T-helper 1 cell treated with Interleukin-12 subunit alpha and Interleukin-12 subunit beta and Interleukin-4 antibody, amounts not matched to agents 30 μg/mL and 1 μg/mL, for 36 hours (primary cell): ENCODE measurements around the gene CNP.
A peak's percentile ranks its signal among the peaks of the same experiment; 100 is the strongest.

ENCODE experiments used
- H3K27ac Mint-ChIP-seq: one replicate; pipeline ENCODE4 v1.8.0; 2021; ENCODE audit warnings: mild to moderate bottlenecking, mixed read lengths
- H3K27me3 Mint-ChIP-seq: one replicate; pipeline ENCODE4 v1.8.0; 2021; ENCODE audit warnings: low read depth, mixed read lengths
- H3K36me3 Mint-ChIP-seq: one replicate; pipeline ENCODE4 v1.8.0; 2021; ENCODE audit warnings: low read depth, mixed read lengths
- H3K4me1 Mint-ChIP-seq: one replicate; pipeline ENCODE4 v1.8.0; 2021; ENCODE audit warnings: low read depth, mixed read lengths
- H3K4me3 Mint-ChIP-seq: one replicate; pipeline ENCODE4 v1.8.0; 2021; ENCODE audit warnings: mild to moderate bottlenecking, moderate library complexity, mixed read lengths
- H3K9me3 Mint-ChIP-seq: one replicate; pipeline ENCODE4 v1.8.0; 2021; ENCODE audit warnings: mixed read lengths

Gene CNP

DNA sequence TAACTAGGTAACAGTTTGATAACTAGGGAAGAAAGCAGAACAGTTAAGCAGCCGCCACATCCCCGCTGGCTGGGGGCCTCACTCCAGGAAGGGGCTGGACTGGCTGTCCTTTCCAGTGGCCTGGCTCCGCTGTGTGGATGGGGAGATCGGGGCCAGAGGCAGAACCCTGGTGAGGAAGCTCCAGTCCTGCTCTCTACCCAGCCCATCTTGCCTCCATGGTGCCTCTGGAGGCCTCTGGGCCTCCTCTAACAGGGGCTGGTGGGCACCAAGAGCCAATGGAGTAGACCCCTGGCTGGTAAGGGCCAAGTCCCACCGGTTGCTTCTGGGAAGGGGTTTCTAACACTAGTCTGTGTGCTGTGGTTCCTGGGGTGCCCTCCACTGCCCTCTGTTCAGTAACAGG is 8.1 kb downstream of the CNP start:
- Mint-ChIP-seq H3K4me3 (no peak overlapping the region), H3K36me3 (peaks cover 41% of the 10 kb centered on the region), H3K27ac (no peak overlapping the region), H3K9me3 (no peaks in the 10 kb centered on the region), H3K4me1 (peaks cover 3% of the 10 kb centered on the region), H3K27me3 (no peaks in the 10 kb centered on the region)

DNA sequence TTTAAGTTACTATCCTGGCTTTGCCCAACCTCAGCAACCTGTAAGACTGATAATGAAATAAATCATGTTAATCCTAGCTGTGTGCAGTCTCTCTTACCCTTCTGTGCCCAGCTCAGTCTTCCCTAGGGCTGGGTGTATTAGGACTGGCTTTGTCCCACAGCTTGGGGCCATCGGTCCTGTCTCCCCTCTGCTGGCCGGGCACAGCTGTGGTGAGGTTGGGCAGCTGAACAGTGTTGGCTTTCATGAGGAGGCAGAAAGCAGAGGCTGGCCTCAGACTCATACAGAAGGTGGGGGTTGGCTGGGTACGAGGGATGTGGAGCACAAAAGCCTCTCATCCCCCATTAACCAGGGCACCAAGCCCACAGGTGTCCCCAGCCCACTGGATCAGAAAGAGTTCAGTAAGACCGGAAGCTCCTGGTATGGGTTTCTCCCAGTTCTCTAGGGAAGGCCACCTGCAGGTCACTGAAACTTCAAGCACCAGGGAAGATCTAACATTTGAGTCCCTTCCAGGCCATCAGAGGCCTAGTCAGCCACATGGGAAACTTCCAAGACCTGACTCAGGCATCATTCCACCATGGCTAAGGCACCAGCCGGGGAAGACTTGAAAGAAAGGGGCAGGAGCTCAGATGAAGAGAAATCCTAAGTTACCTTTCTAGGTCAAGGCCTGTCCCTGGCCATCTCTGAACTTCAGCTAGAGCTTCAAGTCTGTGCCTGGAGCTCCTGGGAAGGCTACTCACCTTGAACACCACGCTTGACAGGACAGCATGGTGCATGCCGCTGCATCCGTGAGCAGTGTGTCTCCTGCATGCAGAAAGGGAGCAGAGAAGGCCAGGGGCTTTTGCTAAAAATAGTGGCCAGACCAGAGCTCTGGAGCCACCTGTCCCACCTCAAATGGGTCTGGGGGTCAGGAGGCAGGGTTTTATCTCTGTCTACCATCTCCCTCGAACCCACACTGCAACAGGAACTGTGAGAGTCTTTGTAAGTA is 8.8 kb downstream of the CNP start:
- H3K4me1 Mint-ChIP-seq, result peaks cover 3% of the 10 kb centered on the region
- no peak overlapping the region for H3K4me3 Mint-ChIP-seq

GRCh38 chr17:41976142-41976768 is 9.7 kb downstream of the CNP start:
- Mint-ChIP-seq H3K4me3 (no peak overlapping the region), H3K27ac (no peak overlapping the region), H3K4me1 (no peaks in the 10 kb centered on the region), H3K27me3 (no peaks in the 10 kb centered on the region), H3K9me3 (no peaks in the 10 kb centered on the region), H3K36me3 (peaks cover 41% of the 10 kb centered on the region)

More for the DNA sequence above, 8.8 kb downstream of the CNP start:
- Mint-ChIP-seq H3K36me3 (peaks cover 41% of the 10 kb centered on the region), H3K27me3 (no peaks in the 10 kb centered on the region), H3K27ac (peak overlapping the region; percentile 41), H3K9me3 (no peaks in the 10 kb centered on the region)

GRCh38 chr17:41977991-41978390 is 11.4 kb downstream of the CNP start:
- no peak overlapping the region for H3K4me3 Mint-ChIP-seq
- H3K9me3 Mint-ChIP-seq, result no peaks in the 10 kb centered on the region
- H3K27ac Mint-ChIP-seq, result no peak overlapping the region
- no peaks in the 10 kb centered on the region for H3K27me3 Mint-ChIP-seq
- H3K36me3 Mint-ChIP-seq, result peaks cover 43% of the 10 kb centered on the region
- H3K4me1 Mint-ChIP-seq, result no peaks in the 10 kb centered on the region

GRCh38 chr17:41982026-41982760 is 15.6 kb downstream of the CNP start:
- peaks cover 2% of the 10 kb centered on the region for H3K4me1 Mint-ChIP-seq
- H3K27me3 Mint-ChIP-seq, result no peaks in the 10 kb centered on the region
- peaks cover 43% of the 10 kb centered on the region for H3K36me3 Mint-ChIP-seq
- no peak overlapping the region for H3K4me3 Mint-ChIP-seq
- no peaks in the 10 kb centered on the region for H3K9me3 Mint-ChIP-seq
- H3K27ac Mint-ChIP-seq, result no peak overlapping the region

- no peaks in the 10 kb centered on the region for H3K9me3 Mint-ChIP-seq
- peaks cover 5% of the 10 kb centered on the region for H3K4me1 Mint-ChIP-seq
- H3K36me3 Mint-ChIP-seq, result peaks cover 50% of the 10 kb centered on the region
- H3K27ac Mint-ChIP-seq, result no peak overlapping the region
- H3K4me3 Mint-ChIP-seq, result no peak overlapping the region
- no peaks in the 10 kb centered on the region for H3K27me3 Mint-ChIP-seq
Observed at GRCh38 chr17:41984454-41984853, 17.9 kb downstream of the CNP start.

DNA sequence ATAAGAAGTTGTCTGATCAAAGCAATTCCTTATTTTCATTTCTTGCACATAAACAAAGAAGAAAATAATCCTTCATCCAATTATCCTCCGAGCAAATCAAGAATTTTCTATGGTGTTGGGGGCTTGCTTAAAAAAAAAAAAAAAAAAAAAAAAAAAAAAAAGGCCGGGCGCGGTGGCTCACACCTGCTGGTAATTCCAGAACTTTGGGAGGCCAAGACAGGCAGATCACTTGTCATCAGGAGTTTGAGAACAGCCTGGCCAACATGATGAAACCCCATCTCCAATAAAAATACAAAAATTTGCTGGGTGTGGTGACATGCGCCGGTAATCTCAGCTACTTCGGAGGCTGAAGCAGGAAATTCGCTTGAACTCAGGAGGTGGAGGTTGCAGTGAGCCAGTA is 19.3 kb downstream of the CNP start:
- H3K27me3 Mint-ChIP-seq, result no peaks in the 10 kb centered on the region
- no peak overlapping the region for H3K4me3 Mint-ChIP-seq
- peaks cover 49% of the 10 kb centered on the region for H3K36me3 Mint-ChIP-seq
- H3K9me3 Mint-ChIP-seq, result no peaks in the 10 kb centered on the region
- peaks cover 5% of the 10 kb centered on the region for H3K4me1 Mint-ChIP-seq
- H3K27ac Mint-ChIP-seq, result no peak overlapping the region

DNA sequence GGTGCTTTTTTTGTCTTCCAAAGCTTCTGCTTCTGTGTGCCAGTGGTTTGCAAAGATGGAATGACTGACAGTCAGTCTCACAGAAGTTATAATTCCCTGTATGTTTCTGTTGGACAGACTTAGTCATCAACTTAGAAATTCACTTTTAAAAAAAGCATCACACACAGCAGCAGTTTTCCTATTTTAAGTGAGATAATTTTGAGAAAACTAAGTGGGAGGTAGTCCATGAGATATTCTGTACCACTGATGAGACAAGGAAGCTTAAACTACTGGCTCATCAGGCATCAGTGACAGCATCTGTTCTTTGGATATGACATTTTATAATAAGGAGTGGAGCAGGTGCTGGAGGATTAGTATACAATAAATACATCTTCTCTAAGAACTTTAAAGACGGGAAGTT is 20.0 kb downstream of the CNP start:
- Mint-ChIP-seq H3K9me3 (no peaks in the 10 kb centered on the region), H3K27me3 (no peaks in the 10 kb centered on the region), H3K4me1 (peaks cover 12% of the 10 kb centered on the region), H3K4me3 (no peak overlapping the region), H3K27ac (no peak overlapping the region), H3K36me3 (peaks cover 52% of the 10 kb centered on the region)

DNA sequence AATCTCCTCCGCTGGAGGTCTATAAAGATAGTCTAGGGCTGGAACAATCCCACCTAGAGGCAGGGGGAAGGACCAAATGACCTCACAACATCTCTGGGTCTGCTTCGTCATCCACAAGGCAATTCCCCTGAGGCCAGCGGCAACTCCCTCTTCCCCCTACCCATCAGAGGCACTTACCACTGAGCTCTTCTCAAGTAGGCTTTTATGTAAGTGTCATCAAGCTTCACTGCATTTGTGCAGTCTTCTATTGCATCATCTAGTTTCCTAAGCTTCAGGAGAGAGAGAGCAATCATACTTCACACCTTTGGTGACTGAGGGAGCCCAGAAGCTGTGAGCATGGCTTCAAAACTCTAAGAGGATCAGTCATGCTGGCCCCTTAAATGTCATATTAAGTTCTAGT is 21.0 kb downstream of the CNP start:
- H3K4me1 Mint-ChIP-seq, result peaks cover 12% of the 10 kb centered on the region
- no peaks in the 10 kb centered on the region for H3K27me3 Mint-ChIP-seq
- no peak overlapping the region for H3K27ac Mint-ChIP-seq
- H3K4me3 Mint-ChIP-seq, result no peak overlapping the region
- peaks cover 46% of the 10 kb centered on the region for H3K36me3 Mint-ChIP-seq
- no peaks in the 10 kb centered on the region for H3K9me3 Mint-ChIP-seq

DNA sequence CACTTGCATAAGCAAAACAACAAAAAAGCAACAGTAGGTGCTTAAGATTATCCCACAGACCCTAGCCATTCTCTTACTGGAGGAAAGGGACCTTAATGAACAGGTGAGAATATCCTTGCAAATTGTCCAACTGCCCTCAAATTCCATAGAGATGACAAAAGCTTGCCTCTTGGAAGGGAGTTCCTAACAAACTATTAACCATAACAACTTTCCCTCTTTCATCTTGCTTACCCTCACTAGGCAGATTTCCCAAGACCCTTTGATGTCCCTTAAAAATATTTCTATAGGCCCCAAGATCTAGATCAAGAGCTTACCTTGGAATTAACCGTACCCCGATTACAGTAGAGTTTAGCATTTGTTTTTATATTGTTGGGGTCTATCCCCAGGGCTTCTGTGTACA is 21.8 kb downstream of the CNP start:
- H3K9me3 Mint-ChIP-seq, result no peaks in the 10 kb centered on the region
- no peaks in the 10 kb centered on the region for H3K27me3 Mint-ChIP-seq
- peaks cover 48% of the 10 kb centered on the region for H3K36me3 Mint-ChIP-seq
- peaks cover 12% of the 10 kb centered on the region for H3K4me1 Mint-ChIP-seq
- no peak overlapping the region for H3K4me3 Mint-ChIP-seq
- no peak overlapping the region for H3K27ac Mint-ChIP-seq

DNA sequence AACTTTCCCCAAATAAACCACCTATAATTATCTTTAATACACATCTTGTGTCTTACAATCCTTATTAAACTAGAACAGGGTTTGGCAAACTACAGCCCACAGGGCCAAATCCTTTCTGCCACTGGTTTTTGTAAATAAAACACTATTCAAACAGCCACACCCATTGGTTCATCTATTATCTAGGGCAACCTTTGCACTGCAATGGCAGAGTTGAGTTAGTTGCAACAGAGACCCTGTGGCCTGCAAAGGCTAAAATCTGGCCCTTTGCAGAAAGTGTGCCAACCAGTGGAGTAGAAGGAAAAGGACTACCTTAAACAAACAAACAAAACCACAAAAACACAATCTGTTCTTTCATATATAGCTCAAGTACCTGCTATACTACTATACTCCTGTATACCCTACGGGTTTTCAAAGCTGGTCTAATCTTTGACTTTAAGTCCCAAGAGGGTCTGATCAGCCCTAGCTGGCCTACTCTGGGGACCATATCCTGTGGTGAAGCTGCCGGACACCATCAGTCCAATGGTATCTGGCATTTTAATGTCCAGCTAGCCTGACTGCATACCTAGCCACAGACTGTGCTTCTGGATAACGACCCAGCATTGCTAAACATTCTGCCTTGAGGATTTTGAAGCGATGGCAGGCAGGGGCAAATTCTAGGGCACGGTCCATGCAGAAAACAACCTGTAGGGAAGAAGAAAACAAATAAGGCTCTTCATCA is 23.3 kb downstream of the CNP start:
- Mint-ChIP-seq H3K27ac (no peak overlapping the region), H3K4me1 (peaks cover 10% of the 10 kb centered on the region), H3K9me3 (no peaks in the 10 kb centered on the region), H3K4me3 (no peak overlapping the region), H3K36me3 (peaks cover 48% of the 10 kb centered on the region), H3K27me3 (no peaks in the 10 kb centered on the region)

GRCh38 chr17:41992576-41992975 is 26.0 kb downstream of the CNP start:
- peaks cover 14% of the 10 kb centered on the region for H3K4me1 Mint-ChIP-seq
- H3K4me3 Mint-ChIP-seq, result no peak overlapping the region
- peaks cover 51% of the 10 kb centered on the region for H3K36me3 Mint-ChIP-seq
- no peak overlapping the region for H3K27ac Mint-ChIP-seq
- H3K27me3 Mint-ChIP-seq, result no peaks in the 10 kb centered on the region
- H3K9me3 Mint-ChIP-seq, result no peaks in the 10 kb centered on the region

- H3K4me3 Mint-ChIP-seq, result no peak overlapping the region
- H3K27me3 Mint-ChIP-seq, result no peaks in the 10 kb centered on the region
- H3K27ac Mint-ChIP-seq, result no peak overlapping the region
- peaks cover 35% of the 10 kb centered on the region for H3K36me3 Mint-ChIP-seq
- H3K4me1 Mint-ChIP-seq, result peaks cover 11% of the 10 kb centered on the region
- H3K9me3 Mint-ChIP-seq, result no peaks in the 10 kb centered on the region
Observed at GRCh38 chr17:41996855-41997164, 30.2 kb downstream of the CNP start.

GRCh38 chr17:41998497-41998896 is 31.9 kb downstream of the CNP start:
- H3K27me3 Mint-ChIP-seq, result no peaks in the 10 kb centered on the region
- H3K27ac Mint-ChIP-seq, result no peak overlapping the region
- no peak overlapping the region for H3K4me3 Mint-ChIP-seq
- H3K4me1 Mint-ChIP-seq, result peaks cover 18% of the 10 kb centered on the region
- no peaks in the 10 kb centered on the region for H3K9me3 Mint-ChIP-seq
- H3K36me3 Mint-ChIP-seq, result peaks cover 37% of the 10 kb centered on the region
